Hepatocyte (in vitro differentiated cells): Measurements from ENCODE around the gene LDLRAP1.

Source experiments
- CTCF ChIP-seq: fragments of 200-600 bp; sonication (generic); IDR thresholded peaks from 2 replicates; pipeline ENCODE4 v1.5.1; 2016; ENCODE audit warnings: antibody characterized with exemption, mild to moderate bottlenecking; ENCODE audit not compliant: poor library complexity
- EZH2 ChIP-seq: fragments of 200-600 bp; sonication (generic); IDR thresholded peaks from 2 replicates; pipeline ENCODE4 v1.6.1; 2016; ENCODE audit warnings: antibody characterized with exemption, mild to moderate bottlenecking, borderline replicate concordance
- EZH2phosphoT487 ChIP-seq: fragments of 200-600 bp; sonication (generic); IDR thresholded peaks from one replicate; pipeline ENCODE4 v1.6.1; 2018; ENCODE audit warnings: antibody characterized with exemption, mild to moderate bottlenecking, low read depth, moderate library complexity; ENCODE audit not compliant: unreplicated experiment, severe bottlenecking

GRCh38 chr1:25607123-25607522 is 63.7 kb downstream of the LDLRAP1 start:
- no peak for TF ChIP-seq CTCF
- TF ChIP-seq EZH2phosphoT487, result no peak
- TF ChIP-seq EZH2, result no peak
